Neural progenitor cell (in vitro differentiated cells): ENCODE results near the gene MSI2. TPM values are rescaled to one million over a fixed set of nuclear protein-coding genes. Genes with fewer than 3 reads are reported as not detected.

Experiments
- DNase-seq: peaks from one replicate; pipeline ENCODE4 v3.0.0-alpha.2; 2016; ENCODE audit warnings: low spot score
- H2AFZ ChIP-seq: fragments of 200-600 bp; sonication (generic); replicated peaks from 2 replicates; pipeline ENCODE4 v1.6.1; 2016; ENCODE audit warnings: antibody characterized with exemption
- H3F3A ChIP-seq: fragments of 200-600 bp; sonication (generic); 2 replicates; pipeline ENCODE4 v1.6.1; 2016; ENCODE audit warnings: antibody characterized with exemption, low read depth
- H3K27ac ChIP-seq: fragments of 200-600 bp; sonication (generic); 2 replicates; pipeline ENCODE4 v1.5.1; 2016; ENCODE audit warnings: mild to moderate bottlenecking
- H3K27me3 ChIP-seq: fragments of 200-600 bp; sonication (generic); 2 replicates; pipeline ENCODE4 v1.6.1; 2016; ENCODE audit warnings: mild to moderate bottlenecking, moderate library complexity
- H3K36me3 ChIP-seq: fragments of 200-600 bp; sonication (generic); 2 replicates; pipeline ENCODE4 v1.5.1; 2016
- H3K4me1 ChIP-seq: fragments of 200-600 bp; sonication (generic); 2 replicates; pipeline ENCODE4 v1.6.1; 2016; ENCODE audit warnings: mixed run types
- H3K4me2 ChIP-seq: fragments of 200-600 bp; sonication (generic); 2 replicates; pipeline ENCODE4 v1.6.1; 2016
- H3K4me3 ChIP-seq: fragments of 200-600 bp; sonication (generic); 2 replicates; pipeline ENCODE4 v1.5.1; 2016
- H3K79me2 ChIP-seq: fragments of 200-600 bp; sonication (generic); 2 replicates; pipeline ENCODE4 v1.6.1; 2016; ENCODE audit warnings: low read depth
- H3K9ac ChIP-seq: fragments of 200-600 bp; sonication (generic); 2 replicates; pipeline ENCODE4 v1.6.1; 2016
- H3K9me3 ChIP-seq: fragments of 200-600 bp; sonication (generic); 2 replicates; pipeline ENCODE4 v1.5.1; 2016; ENCODE audit warnings: low read depth
- H4K20me1 ChIP-seq: fragments of 200-600 bp; sonication (generic); 2 replicates; pipeline ENCODE4 v1.6.1; 2016; ENCODE audit warnings: low read depth
- H3K27ac Mint-ChIP-seq: 3 replicates; pipeline ENCODE4 v1.8.0; 2021; ENCODE audit warnings: mixed read lengths
- H3K27me3 Mint-ChIP-seq: 2 replicates; pipeline ENCODE4 v1.8.0; 2022; ENCODE audit warnings: low read depth, mild to moderate bottlenecking, inconsistent platforms, moderate library complexity, mixed read lengths; ENCODE audit not compliant: insufficient read depth
- H3K36me3 Mint-ChIP-seq: 3 replicates; pipeline ENCODE4 v1.8.0; 2021; ENCODE audit warnings: mixed read lengths
- H3K4me1 Mint-ChIP-seq: 3 replicates; pipeline ENCODE4 v1.8.0; 2021; ENCODE audit warnings: mixed read lengths
- H3K4me3 Mint-ChIP-seq: 3 replicates; pipeline ENCODE4 v1.8.0; 2021; ENCODE audit warnings: mild to moderate bottlenecking, moderate library complexity, mixed read lengths
- H3K9me3 Mint-ChIP-seq: 3 replicates; pipeline ENCODE4 v1.8.0; 2020; ENCODE audit warnings: mixed read lengths
- EZH2 ChIP-seq: fragments of 200-600 bp; sonication (generic); IDR thresholded peaks from 2 replicates; pipeline ENCODE4 v1.6.1; 2017; ENCODE audit warnings: antibody characterized with exemption, mild to moderate bottlenecking, moderate library complexity
- EZH2phosphoT487 ChIP-seq: fragments of 200-600 bp; sonication (generic); IDR thresholded peaks from 2 replicates; pipeline ENCODE4 v1.6.1; 2017; ENCODE audit warnings: antibody characterized with exemption
- total RNA-seq: library from RNA; depleted of rRNA; stranded (reverse); fragments of >200 nt; gene quantifications from 2 replicates; pipeline ENCODE4 v1.2.3, GENCODE V29; 2015; ENCODE audit warnings: low replicate concordance
- TF ChIP-seq, protein P1 (sequence below): fragments of 200-600 bp; sonication (generic); IDR thresholded peaks from 2 replicates; pipeline ENCODE4 v1.5.1; 2017; ENCODE audit warnings: antibody characterized with exemption, mild to moderate bottlenecking

MSI2 gene
- total RNA-seq, 1 donor from 2014 or later = 96.9 TPM

DNA sequence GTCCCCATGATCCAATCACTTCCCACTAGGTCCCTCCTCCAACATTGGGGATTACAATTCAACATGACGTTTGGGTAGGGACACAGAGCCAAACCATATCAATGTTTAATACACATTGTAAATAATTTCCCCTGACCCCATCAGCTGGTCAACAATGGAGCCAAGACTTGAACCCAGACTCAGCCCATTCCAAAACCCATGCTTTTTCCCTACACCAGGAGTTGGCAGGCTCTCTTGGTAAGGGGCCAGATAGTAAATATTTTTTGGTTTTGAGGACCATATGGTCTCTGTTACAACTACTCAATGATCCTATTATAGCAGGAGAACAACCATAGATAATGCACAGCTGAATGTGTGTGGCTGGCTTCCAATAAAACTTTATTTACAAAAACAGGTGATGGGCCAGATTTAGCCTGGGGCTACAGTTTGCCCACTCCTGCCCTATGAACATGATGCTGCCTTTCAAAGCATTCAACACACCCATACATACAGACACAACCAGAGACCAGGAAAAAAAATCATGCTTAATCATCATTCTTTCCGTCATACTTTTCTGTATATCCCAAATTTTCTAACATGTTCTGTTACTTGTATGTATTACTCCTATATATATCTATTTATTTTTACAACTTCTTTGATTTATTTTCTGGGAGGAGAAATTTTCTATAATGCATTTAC, 22.1 kb upstream of the MSI2 start:
- H3K9me3 Mint-ChIP-seq = peaks cover 3% of the 10 kb centered on the region
- no peak overlapping the region for H3K27ac ChIP-seq
- no peaks in the 10 kb centered on the region for H3K36me3 Mint-ChIP-seq

DNA sequence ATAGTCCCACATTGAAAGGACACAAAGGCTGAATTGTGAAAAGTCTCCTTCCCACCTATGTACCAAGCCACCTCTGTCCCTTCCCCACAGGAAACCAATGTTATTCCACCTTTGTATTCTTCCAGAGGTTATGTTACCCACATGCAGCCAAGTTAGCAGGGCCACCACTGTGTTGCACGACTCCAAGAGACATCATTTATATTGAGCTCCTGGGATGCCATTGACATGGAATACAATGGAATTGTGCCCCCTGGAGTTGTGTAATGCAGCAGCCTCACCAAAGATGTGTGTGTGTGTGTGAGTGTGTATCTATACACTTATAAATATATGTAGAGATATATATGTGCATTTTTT, 21.6 kb upstream of the MSI2 start:
- TF ChIP-seq, protein P1, sequence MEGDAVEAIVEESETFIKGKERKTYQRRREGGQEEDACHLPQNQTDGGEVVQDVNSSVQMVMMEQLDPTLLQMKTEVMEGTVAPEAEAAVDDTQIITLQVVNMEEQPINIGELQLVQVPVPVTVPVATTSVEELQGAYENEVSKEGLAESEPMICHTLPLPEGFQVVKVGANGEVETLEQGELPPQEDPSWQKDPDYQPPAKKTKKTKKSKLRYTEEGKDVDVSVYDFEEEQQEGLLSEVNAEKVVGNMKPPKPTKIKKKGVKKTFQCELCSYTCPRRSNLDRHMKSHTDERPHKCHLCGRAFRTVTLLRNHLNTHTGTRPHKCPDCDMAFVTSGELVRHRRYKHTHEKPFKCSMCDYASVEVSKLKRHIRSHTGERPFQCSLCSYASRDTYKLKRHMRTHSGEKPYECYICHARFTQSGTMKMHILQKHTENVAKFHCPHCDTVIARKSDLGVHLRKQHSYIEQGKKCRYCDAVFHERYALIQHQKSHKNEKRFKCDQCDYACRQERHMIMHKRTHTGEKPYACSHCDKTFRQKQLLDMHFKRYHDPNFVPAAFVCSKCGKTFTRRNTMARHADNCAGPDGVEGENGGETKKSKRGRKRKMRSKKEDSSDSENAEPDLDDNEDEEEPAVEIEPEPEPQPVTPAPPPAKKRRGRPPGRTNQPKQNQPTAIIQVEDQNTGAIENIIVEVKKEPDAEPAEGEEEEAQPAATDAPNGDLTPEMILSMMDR = no peak
- TF ChIP-seq EZH2 (no peak), EZH2phosphoT487 (no peak)
- H3K79me2 ChIP-seq = no peaks in the 10 kb centered on the region
- H3K27ac Mint-ChIP-seq = no peak overlapping the region
- no peak overlapping the region for H3K4me3 Mint-ChIP-seq
- peaks cover 6% of the 10 kb centered on the region for H3F3A ChIP-seq
- H3K27me3 Mint-ChIP-seq = peaks cover 2% of the 10 kb centered on the region
- H3K4me2 ChIP-seq = no peak overlapping the region
- H3K4me3 ChIP-seq = no peak overlapping the region
- H3K27ac ChIP-seq = no peak overlapping the region
- H3K36me3 ChIP-seq = no peaks in the 10 kb centered on the region
- no peaks in the 10 kb centered on the region for H4K20me1 ChIP-seq
- H3K36me3 Mint-ChIP-seq = no peaks in the 10 kb centered on the region
- H3K9me3 Mint-ChIP-seq = peaks cover 3% of the 10 kb centered on the region
- peak; percentile 24 for DNase-seq
- no peak overlapping the region for H2AFZ ChIP-seq
- H3K9ac ChIP-seq = no peak overlapping the region
- peaks cover 10% of the 10 kb centered on the region for H3K4me1 Mint-ChIP-seq
- no peaks in the 10 kb centered on the region for H3K9me3 ChIP-seq
- H3K4me1 ChIP-seq = peaks cover 11% of the 10 kb centered on the region
- H3K27me3 ChIP-seq = no peaks in the 10 kb centered on the region

More for the DNA sequence above, 22.1 kb upstream of the MSI2 start:
- Mint-ChIP-seq H3K4me3 (no peak overlapping the region), H3K27me3 (peaks cover 2% of the 10 kb centered on the region), H3K4me1 (peaks cover 10% of the 10 kb centered on the region), H3K27ac (no peak overlapping the region)
- H3K9ac ChIP-seq = no peak overlapping the region
- no peak for DNase-seq
- H3K79me2 ChIP-seq = no peaks in the 10 kb centered on the region
- no peak overlapping the region for H2AFZ ChIP-seq
- H3K36me3 ChIP-seq = no peaks in the 10 kb centered on the region
- no peak overlapping the region for H3K4me2 ChIP-seq
- TF ChIP-seq, protein P1 = no peak
- TF ChIP-seq EZH2phosphoT487 (no peak), EZH2 (no peak)
- peaks cover 6% of the 10 kb centered on the region for H3F3A ChIP-seq
- peaks cover 11% of the 10 kb centered on the region for H3K4me1 ChIP-seq
- H3K4me3 ChIP-seq = no peak overlapping the region
- H4K20me1 ChIP-seq = no peaks in the 10 kb centered on the region
- H3K27me3 ChIP-seq = no peaks in the 10 kb centered on the region
- H3K9me3 ChIP-seq = no peaks in the 10 kb centered on the region

DNA sequence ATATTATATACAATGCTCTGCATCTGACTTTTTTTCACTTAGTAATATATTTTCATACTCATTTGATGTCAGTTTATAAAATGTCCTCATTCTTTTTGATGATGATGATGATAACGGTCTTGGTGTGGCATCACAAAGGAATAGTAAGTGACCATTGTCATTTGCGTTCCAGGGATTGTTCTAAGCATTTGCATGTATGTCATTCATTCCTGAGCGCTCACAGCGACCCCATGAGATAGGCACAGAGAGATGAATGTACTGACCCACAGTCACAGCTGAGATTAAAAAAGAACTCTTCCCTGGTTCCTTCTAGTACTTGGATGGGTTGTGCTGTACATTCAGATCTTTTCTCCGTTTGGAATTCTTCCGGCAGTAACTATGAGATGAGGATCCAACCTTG, 21.2 kb upstream of the MSI2 start:
- no peak overlapping the region for H3K4me2 ChIP-seq
- peaks cover 6% of the 10 kb centered on the region for H3F3A ChIP-seq
- H4K20me1 ChIP-seq = no peaks in the 10 kb centered on the region
- Mint-ChIP-seq H3K27ac (no peak overlapping the region), H3K9me3 (peaks cover 3% of the 10 kb centered on the region), H3K27me3 (peaks cover 2% of the 10 kb centered on the region), H3K4me3 (no peak overlapping the region), H3K4me1 (peaks cover 10% of the 10 kb centered on the region), H3K36me3 (no peaks in the 10 kb centered on the region)
- H3K9ac ChIP-seq = no peak overlapping the region
- peaks cover 11% of the 10 kb centered on the region for H3K4me1 ChIP-seq
- DNase-seq = peak; percentile 38
- H3K79me2 ChIP-seq = no peaks in the 10 kb centered on the region
- no peaks in the 10 kb centered on the region for H3K27me3 ChIP-seq
- H2AFZ ChIP-seq = no peak overlapping the region
- H3K27ac ChIP-seq = no peak overlapping the region
- no peak for TF ChIP-seq EZH2phosphoT487
- TF ChIP-seq, protein P1 = peak; percentile 9
- TF ChIP-seq EZH2 = no peak
- H3K9me3 ChIP-seq = no peaks in the 10 kb centered on the region
- no peaks in the 10 kb centered on the region for H3K36me3 ChIP-seq
- H3K4me3 ChIP-seq = no peak overlapping the region
